ENCODE data around the gene FHOD3.

The FHOD3 gene

GRCh38 chr18:36411745-36412168 lies 114.2 kb downstream of the FHOD3 start:
- DNase-seq (ENCODE audit: low read depth) = no peak

GRCh38 chr18:36412778-36413177 lies 115.3 kb downstream of the FHOD3 start:
- no peak for DNase-seq (ENCODE audit: low read depth)

- DNase-seq (ENCODE audit: low read depth) = no peak
Measured at GRCh38 chr18:36415171-36415570, 117.7 kb downstream of the FHOD3 start.

GRCh38 chr18:36415625-36416024 lies 118.1 kb downstream of the FHOD3 start:
- no peak for DNase-seq (ENCODE audit: low read depth)

GRCh38 chr18:36419188-36419899 lies 121.8 kb downstream of the FHOD3 start:
- no peak for DNase-seq (ENCODE audit: low read depth)

- no peak for DNase-seq (ENCODE audit: low read depth)
Measured at GRCh38 chr18:36419900-36420531, 122.5 kb downstream of the FHOD3 start.

- DNase-seq (ENCODE audit: low read depth) = no peak
Measured at GRCh38 chr18:36420826-36421225, 123.3 kb downstream of the FHOD3 start.

- DNase-seq (ENCODE audit: low read depth) = no peak
Measured at GRCh38 chr18:36424741-36425142, 127.2 kb downstream of the FHOD3 start.

GRCh38 chr18:36427369-36427768 lies 129.9 kb downstream of the FHOD3 start:
- DNase-seq (ENCODE audit: low read depth) = no peak

- DNase-seq (ENCODE audit: low read depth) = no peak
Measured at GRCh38 chr18:36427831-36428230, 130.3 kb downstream of the FHOD3 start.

GRCh38 chr18:36428431-36429029 lies 131.0 kb downstream of the FHOD3 start:
- no peak for DNase-seq (ENCODE audit: low read depth)

GRCh38 chr18:36432880-36433555 lies 135.5 kb downstream of the FHOD3 start:
- no peak for DNase-seq (ENCODE audit: low read depth)

- DNase-seq (ENCODE audit: low read depth) = no peak
Measured at GRCh38 chr18:36436387-36436786, 138.9 kb downstream of the FHOD3 start.

- DNase-seq (ENCODE audit: low read depth) = no peak
Measured at GRCh38 chr18:36440614-36441013, 143.1 kb downstream of the FHOD3 start.

GRCh38 chr18:36441426-36442240 lies 144.1 kb downstream of the FHOD3 start:
- DNase-seq (ENCODE audit: low read depth) = no peak

GRCh38 chr18:36442717-36443116 lies 145.2 kb downstream of the FHOD3 start:
- no peak for DNase-seq (ENCODE audit: low read depth)

- DNase-seq (ENCODE audit: low read depth) = no peak
Measured at GRCh38 chr18:36446059-36446458, 148.5 kb downstream of the FHOD3 start.

- no peak for DNase-seq (ENCODE audit: low read depth)
Measured at GRCh38 chr18:36448384-36449290, 151.1 kb downstream of the FHOD3 start.

- DNase-seq (ENCODE audit: low read depth) = no peak
Measured at GRCh38 chr18:36449451-36449850, 151.9 kb downstream of the FHOD3 start.

- no peak for DNase-seq (ENCODE audit: low read depth)
Measured at GRCh38 chr18:36450264-36450663, 152.8 kb downstream of the FHOD3 start.
